Hepatocyte (in vitro differentiated cells): Measurements from ENCODE around the gene RABGAP1. TPM values are rescaled to one million over a fixed set of nuclear protein-coding genes. Genes with fewer than 3 reads are reported as not detected.

Experiments used
- DNase-seq: peaks from one replicate; pipeline ENCODE4 v3.0.0-alpha.2; 2016; ENCODE audit warnings: low spot score
- H2AFZ ChIP-seq: fragments of 200-600 bp; sonication (generic); 2 replicates; pipeline ENCODE4 v1.6.0; 2016; ENCODE audit warnings: antibody characterized with exemption, mild to moderate bottlenecking
- H3K27ac ChIP-seq: fragments of 200-600 bp; sonication (generic); 2 replicates; pipeline ENCODE4 v1.5.1; 2016; ENCODE audit warnings: mild to moderate bottlenecking
- H3K27me3 ChIP-seq: fragments of 200-600 bp; sonication (generic); 2 replicates; pipeline ENCODE4 v1.6.1; 2016
- H3K36me3 ChIP-seq: fragments of 200-600 bp; sonication (generic); replicated peaks from 2 replicates; pipeline ENCODE4 v1.5.1; 2016; ENCODE audit warnings: low read depth; ENCODE audit not compliant: insufficient read depth
- H3K4me1 ChIP-seq: fragments of 200-600 bp; sonication (generic); 2 replicates; pipeline ENCODE4 v1.5.1; 2016; ENCODE audit warnings: mild to moderate bottlenecking, moderate library complexity; ENCODE audit not compliant: insufficient read depth
- H3K4me2 ChIP-seq: fragments of 200-600 bp; sonication (generic); 2 replicates; pipeline ENCODE4 v1.6.0; 2016
- H3K4me3 ChIP-seq: fragments of 200-600 bp; sonication (generic); 2 replicates; pipeline ENCODE4 v1.5.1; 2016; ENCODE audit warnings: mild to moderate bottlenecking
- H3K79me2 ChIP-seq: fragments of 200-600 bp; sonication (generic); 2 replicates; pipeline ENCODE4 v1.6.0; 2017; ENCODE audit warnings: mild to moderate bottlenecking
- H3K9me2 ChIP-seq: fragments of 200-600 bp; sonication (generic); replicated peaks from 2 replicates; pipeline ENCODE4 v1.6.0; 2017; ENCODE audit warnings: mild to moderate bottlenecking; ENCODE audit not compliant: insufficient read depth
- H3K9me3 ChIP-seq: fragments of 200-600 bp; sonication (generic); 2 replicates; pipeline ENCODE4 v1.5.1; 2016; ENCODE audit warnings: low read depth, mild to moderate bottlenecking
- H4K20me1 ChIP-seq: fragments of 200-600 bp; sonication (generic); 2 replicates; pipeline ENCODE4 v1.6.0; 2016; ENCODE audit warnings: mild to moderate bottlenecking; ENCODE audit not compliant: insufficient read depth, poor library complexity, severe bottlenecking
- CTCF ChIP-seq: fragments of 200-600 bp; sonication (generic); IDR thresholded peaks from 2 replicates; pipeline ENCODE4 v1.5.1; 2016; ENCODE audit warnings: antibody characterized with exemption, mild to moderate bottlenecking; ENCODE audit not compliant: poor library complexity
- EZH2 ChIP-seq: fragments of 200-600 bp; sonication (generic); IDR thresholded peaks from 2 replicates; pipeline ENCODE4 v1.6.1; 2016; ENCODE audit warnings: antibody characterized with exemption, mild to moderate bottlenecking, borderline replicate concordance
- EZH2phosphoT487 ChIP-seq: fragments of 200-600 bp; sonication (generic); IDR thresholded peaks from one replicate; pipeline ENCODE4 v1.6.1; 2018; ENCODE audit warnings: antibody characterized with exemption, mild to moderate bottlenecking, low read depth, moderate library complexity; ENCODE audit not compliant: unreplicated experiment, severe bottlenecking
- WGBS: methylation state at CpG from one replicate; pipeline ENCODE4 v1.1.6; 2016; ENCODE audit warnings: low lambda C conversion rate; ENCODE audit errors: missing lambda C conversion rate; 5-methylcytosine and 5-hydroxymethylcytosine counted together
- polyA plus RNA-seq: library from polyadenylated mRNA; unstranded; fragments of >200 nt; fragmentation: Nextera tagmentation; extraction: Ambion mirVana; gene quantifications from 2 replicates; pipeline ENCODE4 v1.2.1, GENCODE V29; 2016
- total RNA-seq: library from RNA; depleted of rRNA; stranded (reverse); fragments of >200 nt; gene quantifications from 2 replicates; pipeline ENCODE4 v1.2.3, GENCODE V29; 2014

Gene RABGAP1
- total and polyA plus RNA-seq, 2 experiments from 2014 or later: 26.8 to 58.4 TPM

GRCh38 chr9:123063177-123063598 is 122.4 kb downstream of the RABGAP1 start:
- H3K4me2 ChIP-seq: no peak overlapping the region
- no peak overlapping the region for H3K27ac ChIP-seq

DNA sequence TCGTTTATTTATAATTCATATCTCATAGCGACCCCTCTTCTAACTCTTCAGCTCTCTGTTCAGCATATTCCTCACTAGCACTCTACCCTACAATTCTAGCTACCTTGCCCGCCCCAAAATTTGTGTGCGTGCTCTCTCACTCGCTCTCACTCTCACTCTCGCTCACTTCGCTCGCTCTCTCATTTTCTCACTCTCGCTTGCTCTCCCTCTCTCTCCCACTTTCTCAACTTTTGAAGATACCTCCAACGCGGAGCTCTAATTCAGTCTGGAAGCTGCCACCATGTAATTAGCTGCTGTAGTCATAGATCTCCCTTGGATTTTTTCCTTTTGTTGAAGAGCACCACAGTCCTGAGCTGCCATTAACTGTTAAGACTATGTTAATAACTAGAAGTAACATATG is 123.1 kb downstream of the RABGAP1 start:
- DNase-seq: no peak
- Histone ChIP-seq H3K9me2 (no peaks in the 10 kb centered on the region), H3K4me1 (no peaks in the 10 kb centered on the region), H3K4me2 (no peak overlapping the region), H3K4me3 (no peak overlapping the region), H3K36me3 (no peaks in the 10 kb centered on the region), H3K79me2 (no peaks in the 10 kb centered on the region), H2AFZ (no peak overlapping the region), H4K20me1 (no peaks in the 10 kb centered on the region), H3K27ac (peak overlapping the region; percentile 36), H3K27me3 (no peaks in the 10 kb centered on the region), H3K9me3 (no peaks in the 10 kb centered on the region)
- TF ChIP-seq EZH2phosphoT487 (no peak), EZH2 (no peak), CTCF (no peak)
- WGBS: 98% methylated on average over 11 of the region's 11 CpGs

More at GRCh38 chr9:123063177-123063598, 122.4 kb downstream of the RABGAP1 start:
- H3K79me2 ChIP-seq: no peaks in the 10 kb centered on the region
- no peaks in the 10 kb centered on the region for H3K27me3 ChIP-seq
- no peaks in the 10 kb centered on the region for H3K9me3 ChIP-seq
- H3K36me3 ChIP-seq: no peaks in the 10 kb centered on the region
- WGBS: 50% methylated on average over 2 of the region's 2 CpGs
- DNase-seq: no peak
- H3K4me1 ChIP-seq: no peaks in the 10 kb centered on the region
- no peak overlapping the region for H2AFZ ChIP-seq
- no peak overlapping the region for H3K4me3 ChIP-seq
- H4K20me1 ChIP-seq: no peaks in the 10 kb centered on the region
- TF ChIP-seq EZH2phosphoT487 (no peak), CTCF (no peak), EZH2 (no peak)
- H3K9me2 ChIP-seq: no peaks in the 10 kb centered on the region

- H3K4me1 ChIP-seq: no peaks in the 10 kb centered on the region
- H3K27ac ChIP-seq: no peak overlapping the region
- H3K9me2 ChIP-seq: no peaks in the 10 kb centered on the region
- 69% methylated on average over 2 of the region's 2 CpGs for WGBS
- no peaks in the 10 kb centered on the region for H3K36me3 ChIP-seq
- H3K27me3 ChIP-seq: no peaks in the 10 kb centered on the region
- H2AFZ ChIP-seq: no peak overlapping the region
- H3K9me3 ChIP-seq: no peaks in the 10 kb centered on the region
- no peaks in the 10 kb centered on the region for H3K79me2 ChIP-seq
- H3K4me3 ChIP-seq: no peak overlapping the region
- TF ChIP-seq EZH2 (no peak), CTCF (no peak), EZH2phosphoT487 (no peak)
- H4K20me1 ChIP-seq: no peaks in the 10 kb centered on the region
- DNase-seq: no peak
- H3K4me2 ChIP-seq: no peak overlapping the region
Measured at GRCh38 chr9:123064716-123065115, 123.9 kb downstream of the RABGAP1 start.

DNA sequence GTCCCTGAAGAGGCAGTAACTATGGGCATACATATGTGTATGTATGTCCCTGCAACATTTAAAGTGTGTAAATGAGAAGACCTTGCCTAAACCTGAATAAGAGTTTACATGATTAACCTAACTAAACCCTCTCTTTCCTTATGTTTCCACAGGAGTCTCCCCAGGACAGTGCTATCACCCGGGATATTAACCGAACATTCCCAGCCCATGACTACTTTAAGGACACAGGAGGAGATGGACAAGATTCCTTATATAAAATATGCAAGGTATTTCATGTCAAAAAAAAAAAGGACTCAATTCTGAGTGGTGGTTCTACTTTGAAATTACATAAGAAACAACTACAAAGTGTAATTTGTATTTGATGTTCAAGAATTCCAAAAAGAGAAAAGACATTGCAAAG is 124.4 kb downstream of the RABGAP1 start:
- 89% methylated on average over 2 of the region's 2 CpGs for WGBS
- Histone ChIP-seq H3K27me3 (no peaks in the 10 kb centered on the region), H3K4me1 (no peaks in the 10 kb centered on the region), H3K4me3 (no peak overlapping the region), H3K4me2 (no peak overlapping the region), H3K9me2 (no peaks in the 10 kb centered on the region), H3K36me3 (no peaks in the 10 kb centered on the region), H3K79me2 (no peaks in the 10 kb centered on the region), H2AFZ (no peak overlapping the region), H3K9me3 (no peaks in the 10 kb centered on the region), H3K27ac (no peak overlapping the region), H4K20me1 (no peaks in the 10 kb centered on the region)
- no peak for TF ChIP-seq EZH2phosphoT487
- TF ChIP-seq CTCF: no peak
- no peak for TF ChIP-seq EZH2
- DNase-seq: no peak
